KMS-11 (cell line): ENCODE results near the gene MTX1.
"Not testable (repeated sequence)": the region's sequence is repeated elsewhere in the genome, so short reads cannot be mapped to it uniquely, and the experiment has no call there.

Experiments
- H2AFZ ChIP-seq: fragments of 200-600 bp; sonication (generic); 2 replicates; pipeline ENCODE4 v1.6.1; 2016; ENCODE audit warnings: antibody characterized with exemption, mixed run types, low read depth
- H3K27ac ChIP-seq: fragments of 200-600 bp; sonication (generic); 2 replicates; pipeline ENCODE4 v1.6.1; 2016; ENCODE audit warnings: mild to moderate bottlenecking, mixed run types
- H3K27me3 ChIP-seq: fragments of 200-600 bp; sonication (generic); 2 replicates; pipeline ENCODE4 v1.6.1; 2017; ENCODE audit warnings: mild to moderate bottlenecking, low read depth, mixed run types, moderate library complexity; ENCODE audit not compliant: insufficient read depth
- H3K36me3 ChIP-seq: fragments of 200-600 bp; sonication (generic); 2 replicates; pipeline ENCODE4 v1.6.1; 2017; ENCODE audit warnings: mild to moderate bottlenecking, mixed run types; ENCODE audit not compliant: insufficient read depth
- H3K4me1 ChIP-seq: fragments of 200-600 bp; sonication (generic); 2 replicates; pipeline ENCODE4 v1.6.1; 2016; ENCODE audit warnings: mild to moderate bottlenecking, low read depth, mixed run types; ENCODE audit not compliant: poor library complexity, severe bottlenecking
- H3K4me2 ChIP-seq: fragments of 200-600 bp; sonication (generic); 2 replicates; pipeline ENCODE4 v1.7.0; 2016; ENCODE audit warnings: mild to moderate bottlenecking, mixed run types
- H3K4me3 ChIP-seq: fragments of 200-600 bp; sonication (generic); IDR thresholded peaks from 2 replicates; pipeline ENCODE4 v1.6.1; 2017; ENCODE audit warnings: low read depth, low read length, mixed read lengths; ENCODE audit not compliant: insufficient read depth
- H3K79me2 ChIP-seq: fragments of 200-600 bp; sonication (generic); 2 replicates; pipeline ENCODE4 v1.6.1; 2016; ENCODE audit warnings: low read depth, mixed run types; ENCODE audit not compliant: insufficient read depth
- H3K9ac ChIP-seq: fragments of 200-600 bp; sonication (generic); 2 replicates; pipeline ENCODE4 v1.6.1; 2016; ENCODE audit warnings: mild to moderate bottlenecking, mixed run types
- H4K20me1 ChIP-seq: fragments of 200-600 bp; sonication (generic); 2 replicates; pipeline ENCODE4 v1.6.1; 2016; ENCODE audit warnings: mild to moderate bottlenecking, mixed run types; ENCODE audit not compliant: insufficient read depth
- TF ChIP-seq, protein P1 (sequence below): fragments of 200-600 bp; sonication (generic); conservative IDR thresholded peaks from 2 replicates; pipeline ENCODE4 v1.6.1; 2017; ENCODE audit warnings: low read depth, mild to moderate bottlenecking, antibody characterized with exemption, low read length, moderate library complexity, mixed read lengths

MTX1 gene

DNA sequence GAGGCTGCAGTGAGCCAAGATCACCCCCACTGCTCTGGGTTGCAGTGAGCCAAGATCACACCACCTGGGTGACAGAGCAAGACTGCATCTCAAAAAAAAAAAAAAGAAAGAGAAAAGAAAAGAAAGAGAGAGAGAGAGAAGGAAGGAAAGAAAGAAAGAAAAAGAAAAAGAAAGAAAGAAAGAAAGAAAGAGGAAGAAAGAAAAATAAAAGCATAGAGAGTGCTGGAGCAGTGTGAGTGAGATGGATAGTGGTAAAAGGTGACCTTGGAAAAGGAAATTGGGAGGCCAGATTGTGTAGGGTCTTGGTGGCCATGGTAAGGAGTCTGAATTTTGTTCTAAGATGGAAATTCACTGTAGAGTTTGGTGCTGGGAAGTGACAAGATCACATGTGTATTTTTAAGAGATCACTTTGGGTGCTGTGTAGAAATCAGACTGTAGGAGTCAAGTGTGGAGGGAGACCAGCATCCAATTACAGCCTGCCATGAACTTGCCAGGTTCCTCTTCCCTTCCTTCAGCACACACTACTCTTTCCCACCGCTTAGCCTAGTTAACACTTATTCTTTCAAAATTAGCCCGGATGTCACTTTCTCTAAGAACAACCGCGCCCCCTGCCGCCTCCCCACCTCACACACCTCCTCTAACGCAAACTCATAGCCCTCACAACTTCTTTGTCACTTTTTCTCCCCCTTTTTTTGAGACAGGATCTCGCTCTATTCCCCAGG lies 17.9 kb downstream of the MTX1 start:
- Histone ChIP-seq H2AFZ (peak overlapping the region; percentile 68), H3K4me2 (peak overlapping the region; percentile 66), H3K9ac (peak overlapping the region; percentile 75), H3K27ac (peak overlapping the region; percentile 70), H3K79me2 (peaks cover 19% of the 10 kb centered on the region), H3K4me1 (peaks cover 22% of the 10 kb centered on the region), H3K36me3 (no peaks in the 10 kb centered on the region), H4K20me1 (no peaks in the 10 kb centered on the region), H3K4me3 (peak overlapping the region; percentile 100), H3K27me3 (peaks cover 8% of the 10 kb centered on the region; the same call in 1 of the 2 replicates)
- TF ChIP-seq, protein P1, sequence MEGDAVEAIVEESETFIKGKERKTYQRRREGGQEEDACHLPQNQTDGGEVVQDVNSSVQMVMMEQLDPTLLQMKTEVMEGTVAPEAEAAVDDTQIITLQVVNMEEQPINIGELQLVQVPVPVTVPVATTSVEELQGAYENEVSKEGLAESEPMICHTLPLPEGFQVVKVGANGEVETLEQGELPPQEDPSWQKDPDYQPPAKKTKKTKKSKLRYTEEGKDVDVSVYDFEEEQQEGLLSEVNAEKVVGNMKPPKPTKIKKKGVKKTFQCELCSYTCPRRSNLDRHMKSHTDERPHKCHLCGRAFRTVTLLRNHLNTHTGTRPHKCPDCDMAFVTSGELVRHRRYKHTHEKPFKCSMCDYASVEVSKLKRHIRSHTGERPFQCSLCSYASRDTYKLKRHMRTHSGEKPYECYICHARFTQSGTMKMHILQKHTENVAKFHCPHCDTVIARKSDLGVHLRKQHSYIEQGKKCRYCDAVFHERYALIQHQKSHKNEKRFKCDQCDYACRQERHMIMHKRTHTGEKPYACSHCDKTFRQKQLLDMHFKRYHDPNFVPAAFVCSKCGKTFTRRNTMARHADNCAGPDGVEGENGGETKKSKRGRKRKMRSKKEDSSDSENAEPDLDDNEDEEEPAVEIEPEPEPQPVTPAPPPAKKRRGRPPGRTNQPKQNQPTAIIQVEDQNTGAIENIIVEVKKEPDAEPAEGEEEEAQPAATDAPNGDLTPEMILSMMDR: peak; percentile 98

DNA sequence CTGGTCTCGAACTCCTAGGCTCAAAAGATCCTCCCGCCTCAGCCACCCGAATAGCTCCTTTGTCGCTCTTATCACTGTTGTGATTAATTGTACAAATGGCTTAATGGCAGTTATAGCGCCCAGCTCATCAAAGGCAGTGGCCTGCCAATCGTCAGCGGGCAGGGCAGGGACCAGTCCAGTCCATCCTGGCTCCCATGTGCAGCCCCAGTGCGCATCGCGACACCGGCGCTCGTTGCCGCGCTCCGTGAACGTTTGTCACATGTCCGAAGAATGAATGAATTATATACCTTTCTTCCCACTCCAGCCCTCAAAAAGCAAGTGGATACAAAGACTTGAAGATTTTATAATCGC lies 18.4 kb downstream of the MTX1 start:
- H2AFZ ChIP-seq: peak overlapping the region; percentile 68
- H3K27ac ChIP-seq: peak overlapping the region; percentile 70
- no peaks in the 10 kb centered on the region for H3K36me3 ChIP-seq
- no peaks in the 10 kb centered on the region for H4K20me1 ChIP-seq
- TF ChIP-seq, protein P1: peak; percentile 91
- peaks cover 22% of the 10 kb centered on the region for H3K4me1 ChIP-seq
- H3K27me3 ChIP-seq: peaks cover 8% of the 10 kb centered on the region; the same call in 1 of the 2 replicates
- peak overlapping the region; percentile 100 for H3K4me3 ChIP-seq
- H3K79me2 ChIP-seq: peaks cover 19% of the 10 kb centered on the region
- peak overlapping the region; percentile 66 for H3K4me2 ChIP-seq
- peak overlapping the region; percentile 75 for H3K9ac ChIP-seq

DNA sequence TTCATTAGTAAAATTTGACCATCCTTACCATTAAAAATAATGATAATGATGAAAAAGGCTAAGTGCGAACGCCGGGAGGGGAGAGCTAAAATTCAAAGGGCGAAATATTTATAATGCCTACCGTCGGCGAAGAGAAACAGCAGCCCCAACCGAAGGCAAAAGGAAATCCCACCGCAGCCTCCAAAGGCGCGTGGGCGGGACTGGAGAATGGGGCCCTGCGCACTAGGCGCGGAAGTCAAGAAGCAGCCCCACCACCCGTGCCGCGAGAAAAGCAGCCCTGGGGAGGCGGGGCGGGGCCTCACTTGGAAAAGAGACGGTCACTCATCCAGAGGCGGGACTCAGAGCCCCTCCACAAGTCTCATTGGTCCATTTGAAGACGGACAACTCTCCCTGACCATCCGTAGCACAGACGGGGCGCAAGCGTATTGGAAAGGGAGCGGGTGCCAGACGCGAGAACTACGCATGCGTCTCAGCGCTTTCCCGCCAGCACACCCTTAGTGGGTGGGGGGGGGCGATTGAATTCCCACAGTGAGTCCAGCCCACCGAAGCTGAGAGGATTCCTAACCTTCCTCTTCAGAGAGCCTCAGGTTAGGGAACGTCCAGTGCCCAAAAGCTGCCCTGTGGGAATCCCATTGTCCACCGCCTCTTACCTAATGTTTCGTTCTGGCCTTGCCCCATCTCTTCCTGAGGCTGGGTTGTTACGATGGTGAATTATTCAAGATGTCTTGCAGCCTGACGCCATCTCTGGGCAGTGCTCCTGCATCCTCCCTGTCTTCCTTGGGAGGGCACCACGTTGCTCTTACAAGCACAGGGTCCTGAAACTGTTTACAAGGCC lies 19.0 kb downstream of the MTX1 start:
- Histone ChIP-seq H2AFZ (peak overlapping the region; percentile 68), H3K79me2 (peaks cover 19% of the 10 kb centered on the region), H3K27me3 (peaks cover 8% of the 10 kb centered on the region; the same call in 1 of the 2 replicates), H3K4me2 (peak overlapping the region; percentile 66), H4K20me1 (no peaks in the 10 kb centered on the region), H3K4me3 (peak overlapping the region; percentile 100), H3K9ac (peak overlapping the region; percentile 75), H3K4me1 (peaks cover 22% of the 10 kb centered on the region), H3K27ac (peak overlapping the region; percentile 70), H3K36me3 (no peaks in the 10 kb centered on the region)
- TF ChIP-seq, protein P1: 0 out of 2 replicates have a peak, but pooled peaks have one; percentile 20

DNA sequence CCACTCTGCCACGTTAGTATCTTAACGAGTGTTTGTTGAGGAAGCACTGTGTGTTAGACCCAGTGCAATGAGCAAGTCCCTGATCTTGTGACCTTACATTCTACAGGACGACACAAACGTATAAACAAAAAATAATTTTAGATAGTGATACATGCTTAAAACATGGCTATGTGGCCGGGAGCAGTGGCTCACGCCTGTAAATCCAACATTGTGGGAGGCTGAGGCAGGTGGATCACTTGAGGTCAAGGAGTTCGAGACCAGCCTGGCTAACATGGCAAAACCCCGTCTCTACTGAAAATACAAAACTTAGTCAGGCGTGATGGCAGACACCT lies 19.6 kb downstream of the MTX1 start:
- H3K27me3 ChIP-seq: peaks cover 8% of the 10 kb centered on the region; the same call in 1 of the 2 replicates
- peaks cover 20% of the 10 kb centered on the region for H3K4me1 ChIP-seq
- H3K27ac ChIP-seq: peak overlapping the region; percentile 2; the same call in 1 of the 2 replicates
- H3K79me2 ChIP-seq: peaks cover 19% of the 10 kb centered on the region
- peak overlapping the region; percentile 68 for H2AFZ ChIP-seq
- H3K36me3 ChIP-seq: no peaks in the 10 kb centered on the region
- no peak overlapping the region for H3K4me3 ChIP-seq
- peak overlapping the region; percentile 44 for H3K4me2 ChIP-seq
- peak overlapping the region; percentile 16; the same call in 1 of the 2 replicates for H3K9ac ChIP-seq
- H4K20me1 ChIP-seq: no peaks in the 10 kb centered on the region
- TF ChIP-seq, protein P1: no peak

DNA sequence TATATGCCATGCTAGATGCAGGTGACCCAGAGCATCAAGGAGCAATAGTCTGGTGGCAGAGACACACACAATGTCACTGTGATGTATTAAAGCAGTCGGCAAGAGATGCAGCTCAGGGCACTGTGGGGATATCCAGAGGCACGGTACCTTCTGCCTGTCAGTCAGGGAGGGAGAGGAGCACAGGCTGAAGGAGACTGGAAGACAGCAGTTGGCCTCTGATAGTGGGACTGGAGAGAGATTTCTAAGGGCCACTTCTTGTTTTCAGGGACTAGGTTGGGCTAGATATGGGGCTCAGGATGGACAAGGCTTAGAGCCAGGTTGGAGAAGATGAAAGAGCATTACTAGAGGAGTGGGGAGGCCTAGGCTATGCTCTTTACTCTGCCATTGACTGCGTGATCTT lies 22.8 kb downstream of the MTX1 start:
- H2AFZ ChIP-seq, H3K79me2 ChIP-seq, H3K27me3 ChIP-seq, H3K4me2 ChIP-seq, H3K27ac ChIP-seq, H3K4me1 ChIP-seq, H3K36me3 ChIP-seq, H3K9ac ChIP-seq, H3K4me3 ChIP-seq, H4K20me1 ChIP-seq: not testable (repeated sequence)

DNA sequence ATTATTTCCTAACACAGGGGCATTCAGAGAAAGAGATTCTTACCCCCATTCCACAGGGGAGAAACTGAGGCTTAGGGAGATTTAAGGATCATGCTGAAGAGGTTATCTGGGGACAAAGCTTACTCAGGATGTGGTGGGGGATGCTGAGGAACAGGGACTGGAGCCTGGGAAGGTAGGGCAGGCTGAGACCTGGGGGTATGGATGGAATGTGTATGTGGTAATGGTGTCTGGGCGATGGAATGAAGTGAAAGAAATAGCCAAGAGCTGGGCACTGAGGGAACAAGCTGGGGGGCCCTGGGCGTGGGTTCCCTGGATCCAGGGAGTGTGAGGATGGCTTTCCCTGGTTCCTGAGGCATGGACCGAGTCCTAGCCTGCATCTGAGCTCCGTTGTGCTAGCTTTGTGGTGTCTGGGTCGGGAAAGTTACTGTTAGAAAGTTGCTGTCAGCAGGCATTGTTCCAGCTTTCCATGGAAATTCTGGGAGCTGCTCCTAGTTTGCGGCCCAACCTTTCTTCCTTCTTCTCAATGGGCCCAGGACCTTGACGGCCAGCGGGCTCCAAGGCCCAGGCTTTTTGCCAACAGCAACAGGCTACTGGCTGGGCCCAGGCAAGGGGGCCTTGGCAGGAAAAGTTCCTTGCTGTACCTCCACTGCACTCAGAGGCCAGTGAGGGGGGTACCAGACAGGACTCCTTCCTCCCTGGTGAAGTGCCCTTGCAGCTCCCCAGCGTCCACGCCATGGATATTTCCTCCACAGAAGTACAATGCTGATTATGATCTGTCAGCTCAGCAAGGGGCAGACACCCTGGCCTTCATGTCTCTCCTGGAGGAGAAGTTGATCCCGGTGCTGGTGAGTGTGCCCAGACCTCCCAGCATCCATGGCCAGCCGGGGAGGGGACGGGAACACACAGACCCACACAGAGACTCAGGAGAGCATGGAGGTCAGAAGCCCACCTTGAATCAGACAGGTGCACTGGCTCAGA lies 23.8 kb downstream of the MTX1 start:
- not testable (repeated sequence) for H3K27ac ChIP-seq, H3K4me1 ChIP-seq, H3K79me2 ChIP-seq, H3K9ac ChIP-seq, H4K20me1 ChIP-seq, H3K4me2 ChIP-seq, H3K4me3 ChIP-seq, H2AFZ ChIP-seq, H3K36me3 ChIP-seq, H3K27me3 ChIP-seq
